Upper lobe of left lung (tissue), 4 donors: ENCODE data around the gene NKX6-2.

ENCODE experiments used
- CTCF ChIP-seq, 6 experiments: fragments of 450-650 bp in 4 of 6; fragments of 200-600 bp in 2 of 6; sonication (generic) in 2 of 6; IDR thresholded peaks; one replicate each; pipeline ENCODE4 v1.5.1; 2016 to 2019; ENCODE audit warnings: antibody characterized with exemption in 6 of 6
- POLR2AphosphoS5 ChIP-seq, 2 donors: sonication (generic); formaldehyde crosslinking; IDR thresholded peaks; one replicate each; pipeline ENCODE4 v1.5.1; 2017; ENCODE audit warnings: antibody characterized with exemption in 2 of 2

- TF ChIP-seq CTCF (IDR thresholded peaks at IDR 0.05) (no peak), POLR2AphosphoS5 (IDR thresholded peaks at IDR 0.05) (no peak)
Observed at GRCh38 chr10:132787495-132788179, 1.7 kb upstream of the NKX6-2 start.
